ENCODE data around the gene ZFYVE21.

Gene ZFYVE21

DNA sequence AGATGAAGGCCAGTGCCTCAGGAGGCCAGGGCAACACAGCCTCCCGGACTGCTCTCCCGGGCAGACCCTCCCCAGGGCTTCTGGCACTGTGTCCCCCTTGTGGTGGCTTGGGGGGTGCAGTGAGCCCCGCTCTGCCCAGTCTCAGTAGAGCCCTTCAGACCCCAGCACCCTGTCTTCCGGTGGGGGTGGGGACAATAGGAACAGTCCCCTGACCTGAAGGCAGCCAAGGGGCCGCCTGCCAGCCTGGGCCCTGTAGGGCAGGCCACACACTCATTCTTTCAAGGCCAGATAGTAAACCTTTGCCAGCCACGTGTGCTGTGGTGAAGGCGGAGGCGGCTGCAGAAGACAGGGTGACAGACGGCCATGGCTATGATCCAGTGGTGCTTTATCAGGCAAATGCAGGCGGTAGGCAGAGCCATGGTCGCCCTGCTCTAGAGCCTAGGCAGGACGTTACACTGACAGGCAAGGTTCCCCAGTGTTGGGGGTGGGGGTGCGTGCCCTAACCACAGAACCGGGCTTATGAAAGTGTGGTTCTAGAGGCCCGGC lies 15.0 kb downstream of the ZFYVE21 start:
- no peak for DNase-seq (ENCODE audit: low read depth)
- no peak overlapping the region for H3K4me3 ChIP-seq (ENCODE audit: low read length)
- TF ChIP-seq, protein P1, sequence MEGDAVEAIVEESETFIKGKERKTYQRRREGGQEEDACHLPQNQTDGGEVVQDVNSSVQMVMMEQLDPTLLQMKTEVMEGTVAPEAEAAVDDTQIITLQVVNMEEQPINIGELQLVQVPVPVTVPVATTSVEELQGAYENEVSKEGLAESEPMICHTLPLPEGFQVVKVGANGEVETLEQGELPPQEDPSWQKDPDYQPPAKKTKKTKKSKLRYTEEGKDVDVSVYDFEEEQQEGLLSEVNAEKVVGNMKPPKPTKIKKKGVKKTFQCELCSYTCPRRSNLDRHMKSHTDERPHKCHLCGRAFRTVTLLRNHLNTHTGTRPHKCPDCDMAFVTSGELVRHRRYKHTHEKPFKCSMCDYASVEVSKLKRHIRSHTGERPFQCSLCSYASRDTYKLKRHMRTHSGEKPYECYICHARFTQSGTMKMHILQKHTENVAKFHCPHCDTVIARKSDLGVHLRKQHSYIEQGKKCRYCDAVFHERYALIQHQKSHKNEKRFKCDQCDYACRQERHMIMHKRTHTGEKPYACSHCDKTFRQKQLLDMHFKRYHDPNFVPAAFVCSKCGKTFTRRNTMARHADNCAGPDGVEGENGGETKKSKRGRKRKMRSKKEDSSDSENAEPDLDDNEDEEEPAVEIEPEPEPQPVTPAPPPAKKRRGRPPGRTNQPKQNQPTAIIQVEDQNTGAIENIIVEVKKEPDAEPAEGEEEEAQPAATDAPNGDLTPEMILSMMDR (conservative IDR thresholded peaks at IDR 0.05; ENCODE audit: low read length) = no peak

DNA sequence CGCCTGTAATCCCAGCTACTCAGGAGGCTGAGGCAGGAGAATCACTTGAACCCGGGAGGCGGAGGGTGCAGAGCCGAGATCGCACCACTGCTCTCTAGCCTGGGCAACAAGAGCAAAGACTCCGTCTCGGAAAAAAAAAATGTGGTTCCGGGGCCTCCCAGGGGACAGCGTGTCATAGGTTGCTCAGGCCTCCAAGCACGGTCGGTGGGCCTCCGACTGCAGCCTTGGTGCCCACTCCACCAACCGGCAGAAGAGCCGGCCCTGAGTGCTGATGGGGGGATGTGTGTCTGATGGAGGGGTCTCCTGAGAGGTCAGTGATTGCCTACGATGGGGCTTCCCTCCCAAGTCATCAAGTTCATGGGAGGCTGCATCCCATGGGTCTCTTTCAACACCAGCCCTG lies 15.9 kb downstream of the ZFYVE21 start:
- TF ChIP-seq, protein P1 (conservative IDR thresholded peaks at IDR 0.05; ENCODE audit: low read length) = no peak
- H3K4me3 ChIP-seq (ENCODE audit: low read length) = no peak overlapping the region
- no peak for DNase-seq (ENCODE audit: low read depth)

DNA sequence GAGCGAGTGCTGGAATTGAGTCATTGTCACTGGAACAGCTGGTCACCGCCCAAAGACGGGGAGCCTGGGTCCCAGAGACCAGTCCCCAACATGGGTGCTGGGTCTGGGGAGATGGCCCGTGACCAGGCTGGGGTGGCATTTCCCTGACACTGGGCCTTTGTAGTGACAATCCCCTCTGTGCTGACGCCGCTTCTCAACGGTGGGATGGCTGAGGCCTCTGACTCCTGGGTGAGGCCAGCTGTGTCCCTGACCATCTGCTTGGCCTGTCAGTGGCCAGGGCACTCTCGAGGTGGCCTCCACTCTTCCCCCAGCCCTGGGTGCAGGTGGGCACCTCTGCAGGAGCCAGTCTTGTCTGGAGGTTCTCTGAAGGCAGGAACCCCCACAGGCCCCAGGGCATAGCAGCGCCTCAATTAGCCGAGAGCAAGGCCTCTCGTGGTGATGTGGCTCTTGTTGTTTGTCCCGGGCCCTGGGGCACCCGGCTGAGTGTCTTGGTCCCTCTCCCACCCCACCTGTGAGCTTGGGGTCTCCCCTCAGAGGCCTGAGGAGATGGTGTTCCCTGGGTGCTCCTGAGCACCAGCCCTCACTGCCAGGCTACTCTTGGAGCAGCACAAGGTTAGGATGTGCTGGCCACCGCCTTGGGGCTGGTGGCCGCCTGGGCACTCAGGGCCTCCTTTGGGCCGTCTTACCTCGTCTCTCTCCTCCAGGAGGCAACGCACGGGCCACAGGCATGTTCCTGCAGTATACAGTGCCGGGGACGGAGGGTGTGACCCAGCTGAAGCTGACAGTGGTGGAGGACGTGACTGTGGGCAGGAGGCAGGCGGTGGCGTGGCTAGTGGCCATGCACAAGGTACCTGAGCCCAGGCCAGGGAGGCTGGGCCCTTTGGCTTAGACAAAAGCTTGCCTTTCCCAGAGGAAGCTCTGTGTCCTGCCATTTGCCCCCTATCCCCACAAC lies 16.6 kb downstream of the ZFYVE21 start:
- DNase-seq (ENCODE audit: low read depth) = no peak
- TF ChIP-seq, protein P1 (conservative IDR thresholded peaks at IDR 0.05; ENCODE audit: low read length) = no peak
- no peak overlapping the region for H3K4me3 ChIP-seq (ENCODE audit: low read length)

DNA sequence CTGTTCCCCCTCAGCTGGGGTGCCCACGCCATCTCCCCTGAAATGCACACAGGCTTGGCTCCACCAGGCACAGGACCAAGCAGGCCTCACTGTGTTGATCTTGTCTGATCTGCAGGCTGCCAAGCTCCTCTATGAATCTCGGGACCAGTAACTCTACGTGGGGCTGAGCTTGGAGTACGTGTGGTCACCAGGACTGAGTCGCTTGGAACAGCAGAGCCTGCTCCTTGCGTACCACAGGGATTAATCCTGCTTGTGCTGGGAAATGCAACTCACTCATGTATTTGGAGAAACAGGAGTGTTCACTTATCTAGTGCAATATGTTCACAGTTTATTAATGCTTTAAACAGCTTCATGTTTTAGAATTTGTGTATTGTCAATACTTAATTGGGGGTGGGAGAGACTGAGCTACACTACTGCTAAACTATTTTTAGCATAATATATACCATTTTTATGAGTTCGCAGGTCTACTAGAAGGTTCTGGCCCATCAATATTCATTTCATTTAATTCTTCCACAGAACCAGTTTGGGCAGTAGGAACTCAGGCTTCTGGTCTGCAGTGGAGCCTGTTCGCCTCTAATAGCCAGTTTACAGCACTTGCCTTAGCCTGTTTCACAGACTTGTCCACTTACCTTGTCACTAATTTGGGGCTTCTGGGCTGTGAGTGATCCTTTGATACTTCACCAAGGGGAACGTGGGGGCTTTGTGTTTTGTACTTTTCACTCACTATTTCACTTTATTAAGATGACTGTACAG lies 17.4 kb downstream of the ZFYVE21 start:
- TF ChIP-seq, protein P1 (conservative IDR thresholded peaks at IDR 0.05; ENCODE audit: low read length) = no peak

DNA sequence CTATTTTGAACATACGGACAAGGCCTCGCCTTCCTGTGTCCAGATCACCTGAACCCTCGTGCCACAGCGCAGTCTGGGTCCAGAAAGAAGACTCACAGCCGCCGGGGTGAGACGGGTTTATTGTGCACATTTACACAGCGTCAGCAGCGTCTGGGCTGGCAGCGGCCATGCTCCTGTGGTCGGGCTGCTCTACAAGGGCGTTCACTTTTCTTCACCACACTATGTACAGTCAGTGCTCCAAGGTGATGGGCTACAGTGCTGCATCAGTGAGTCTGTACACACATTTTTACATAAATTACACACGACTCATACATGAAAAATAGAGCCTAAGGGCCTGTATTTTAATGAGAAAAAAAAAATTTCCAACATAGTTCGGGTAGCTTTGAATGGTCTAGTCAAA lies 18.0 kb downstream of the ZFYVE21 start:
- no peak overlapping the region for H3K4me3 ChIP-seq (ENCODE audit: low read length)
- DNase-seq (ENCODE audit: low read depth) = no peak
- TF ChIP-seq, protein P1 (conservative IDR thresholded peaks at IDR 0.05; ENCODE audit: low read length) = no peak

More for the DNA sequence above, 17.4 kb downstream of the ZFYVE21 start:
- H3K4me3 ChIP-seq (ENCODE audit: low read length) = no peak overlapping the region
- no peak for DNase-seq (ENCODE audit: low read depth)

DNA sequence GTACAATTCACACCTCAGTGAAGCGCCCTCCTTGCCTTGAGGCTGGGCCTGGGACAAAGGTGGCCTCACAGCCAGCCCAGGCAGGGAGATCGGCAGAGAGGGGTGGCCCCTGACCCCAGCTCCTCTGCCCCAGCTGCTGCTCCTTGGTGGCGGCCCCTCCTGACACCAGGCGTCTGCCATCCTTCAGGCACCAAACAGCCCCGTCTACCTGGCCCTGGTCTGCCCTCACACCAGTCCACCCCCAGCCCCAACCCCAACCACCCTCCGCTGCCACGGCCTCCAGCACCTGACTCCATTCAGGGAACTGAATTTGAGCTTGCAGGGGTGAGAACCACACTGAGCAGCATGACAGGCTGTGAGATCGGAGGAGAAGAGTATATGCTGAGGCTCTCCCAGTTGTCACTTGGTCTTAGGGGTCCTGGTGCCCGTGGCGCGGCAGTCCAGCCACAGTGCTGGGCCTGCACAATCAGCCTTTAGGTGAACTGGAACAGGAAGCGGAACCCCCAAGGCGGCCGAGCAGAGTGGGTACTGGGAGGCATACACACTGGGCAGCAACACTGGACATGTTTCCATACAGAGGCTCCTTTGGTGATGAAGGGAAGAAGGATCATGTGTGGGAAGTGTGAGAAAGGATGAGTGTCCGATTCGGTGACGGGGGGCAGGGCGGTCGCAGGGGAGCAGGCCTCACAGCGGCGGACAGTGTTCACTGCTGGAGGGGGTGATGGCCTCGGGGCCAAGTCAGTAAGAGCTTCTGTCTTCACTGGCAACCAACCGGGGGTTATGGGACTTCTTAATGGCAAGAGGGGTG lies 18.7 kb downstream of the ZFYVE21 start:
- DNase-seq (ENCODE audit: low read depth) = no peak
- TF ChIP-seq, protein P1 (conservative IDR thresholded peaks at IDR 0.05; ENCODE audit: low read length) = no peak

More for the DNA sequence above, 18.7 kb downstream of the ZFYVE21 start:
- H3K4me3 ChIP-seq (ENCODE audit: low read length) = no peak overlapping the region
